Hypothalamus (tissue), 51 donors: ENCODE measurements around the gene GOLGA1.
A peak's percentile ranks its signal among the peaks of the same experiment; 100 is the strongest.

ENCODE experiments used
- DNase-seq, 51 donors: peaks; one replicate each; lab custom pipeline; 2025; lab: John Stamatoyannopoulos, UW

GOLGA1 gene

GRCh38 chr9:124885551-124885950 lies 55.3 kb downstream of the GOLGA1 start:
- DNase-seq = no peak

- DNase-seq = no peak
These were observed 56.5 kb downstream of the GOLGA1 start for GRCh38 chr9:124884376-124884775.

GRCh38 chr9:124882231-124882630 lies 58.7 kb downstream of the GOLGA1 start:
- DNase-seq = no peak

GRCh38 chr9:124881138-124881743 lies 59.6 kb downstream of the GOLGA1 start:
- DNase-seq = no peak

- peak in 8 of 51 donors; percentile 13 to 48 (median 22) for DNase-seq
These were observed 60.4 kb downstream of the GOLGA1 start for GRCh38 chr9:124880501-124880900.

GRCh38 chr9:124879226-124879625 lies 61.7 kb downstream of the GOLGA1 start:
- DNase-seq = no peak

- no peak for DNase-seq
These were observed 62.4 kb downstream of the GOLGA1 start for GRCh38 chr9:124878518-124878917.

- DNase-seq = no peak
These were observed 62.9 kb downstream of the GOLGA1 start for GRCh38 chr9:124878021-124878420.

- DNase-seq = no peak
These were observed 63.7 kb downstream of the GOLGA1 start for GRCh38 chr9:124877021-124877782.

- DNase-seq = no peak
These were observed 65.4 kb downstream of the GOLGA1 start for GRCh38 chr9:124875501-124875900.

GRCh38 chr9:124873664-124874063 lies 67.2 kb downstream of the GOLGA1 start:
- DNase-seq = peak in 1 of 51 donors; percentile 42

GRCh38 chr9:124871156-124871561 lies 69.7 kb downstream of the GOLGA1 start:
- DNase-seq = no peak

- no peak for DNase-seq
These were observed 70.2 kb downstream of the GOLGA1 start for GRCh38 chr9:124870723-124871122.

GRCh38 chr9:124869986-124870560 lies 70.8 kb downstream of the GOLGA1 start:
- peak in 3 of 51 donors; percentile 10 to 30 (median 23) for DNase-seq

- no peak for DNase-seq
These were observed 71.4 kb downstream of the GOLGA1 start for GRCh38 chr9:124869466-124869985.

GRCh38 chr9:124868511-124869465 lies 72.1 kb downstream of the GOLGA1 start:
- DNase-seq = peak in 50 of 51 donors; percentile 20 to 91 (median 75)

- no peak for DNase-seq
These were observed 77.5 kb downstream of the GOLGA1 start for GRCh38 chr9:124863371-124863871.

- DNase-seq = peak; percentile 27 to 97 (median 91)
These were observed 79.3 kb downstream of the GOLGA1 start, which contains the start of the genes ARPC5L and RPL35 for GRCh38 chr9:124861342-124862229. ARPC5L (plus strand) TSS chr9:124862130; CDS start chr9:124869291, 7,161 bp downstream. RPL35 (minus strand) TSS chr9:124861957; CDS start chr9:124861912, 45 bp downstream.
